H1 (cell line): Measurements from ENCODE around the gene MIEN1. TPM values are rescaled to one million over a fixed set of nuclear protein-coding genes. Genes with fewer than 3 reads are reported as not detected.
A peak's percentile ranks its signal among the peaks of the same experiment; 100 is the strongest.

ENCODE experiments used
- CTCF ChIA-PET: fragments of 300-600 bp; sonication (Branson Sonifier 250); formaldehyde crosslinking; loops from one replicate; lab custom pipeline; 2021; ENCODE audit not compliant: partially characterized antibody; lab: Charles Lee
- POLR2A ChIA-PET: fragments of 300-600 bp; sonication (Branson Sonifier 250); formaldehyde crosslinking; loops from one replicate; lab custom pipeline; 2021; ENCODE audit warnings: inconsistent platforms; ENCODE audit not compliant: partially characterized antibody; lab: Charles Lee
- DNase-seq, 2 experiments: peaks; one replicate each; pipeline versions ENCODE4 v3.0.0 to v3.0.0-alpha.2; 2010 to 2022; ENCODE audit warnings: low spot score in 2 of 2, low read depth in 1 of 2, mixed read lengths in 1 of 2
- FAIRE-seq: peaks from 2 replicates; lab custom pipeline; 2011; peaks lifted over from hg19 to GRCh38; lab: Jason Lieb, UNC
- H2AFZ ChIP-seq: 2 replicates; pipeline ENCODE4 v1.8.1; 2012; ENCODE audit warnings: low read length, inconsistent platforms
- H2AK5ac ChIP-seq: 2 replicates; pipeline ENCODE4 v1.6.1; 2013; ENCODE audit warnings: low read depth, low read length
- H2BK120ac ChIP-seq: replicated peaks from 2 replicates; pipeline ENCODE3; 2013; ENCODE audit warnings: low read depth, low read length, inconsistent platforms
- H2BK12ac ChIP-seq: 2 replicates; pipeline ENCODE4 v1.6.1; 2013; ENCODE audit warnings: low read depth, low read length
- H2BK15ac ChIP-seq: 2 replicates; pipeline ENCODE4 v1.6.1; 2013; ENCODE audit warnings: low read length
- H2BK20ac ChIP-seq: 2 replicates; pipeline ENCODE4 v1.6.1; 2013; ENCODE audit warnings: low read length
- H2BK5ac ChIP-seq: 2 replicates; pipeline ENCODE4 v1.6.1; 2013; ENCODE audit warnings: low read depth, low read length
- H3K14ac ChIP-seq: 2 replicates; pipeline ENCODE4 v1.6.1; 2013; ENCODE audit warnings: inconsistent platforms; ENCODE audit not compliant: insufficient read length
- H3K18ac ChIP-seq: 2 replicates; pipeline ENCODE4 v1.6.1; 2013; ENCODE audit warnings: low read length; ENCODE audit errors: extremely low read depth
- H3K23ac ChIP-seq: 2 replicates; pipeline ENCODE4 v1.6.1; 2013; ENCODE audit warnings: inconsistent platforms; ENCODE audit not compliant: insufficient read length
- H3K23me2 ChIP-seq: 2 replicates; pipeline ENCODE4 v1.6.1; 2013; ENCODE audit warnings: low read depth, low read length
- H3K27ac ChIP-seq: 2 replicates; pipeline ENCODE4 v1.6.1; 2011; ENCODE audit warnings: low read depth, low read length, inconsistent platforms
- H3K27me3 ChIP-seq, 4 experiments: replicated peaks in 1 of 4; 1 replicate in 1 of 4; 2 replicates in 3 of 4; pipeline versions ENCODE4 v1.6.1 to v1.8.1; 2011 to 2013; ENCODE audit warnings: low read length in 3 of 4, mild to moderate bottlenecking in 3 of 4, inconsistent platforms in 2 of 4, mixed read lengths in 2 of 4, moderate library complexity in 1 of 4; ENCODE audit not compliant: control insufficient read depth in 3 of 4, insufficient read depth in 3 of 4; ENCODE audit errors: extremely low read depth in 1 of 4
- H3K36me3 ChIP-seq, 4 experiments: 2 replicates each; pipeline versions ENCODE4 v1.6.1 to v1.8.1; 2011 to 2013; ENCODE audit warnings: mild to moderate bottlenecking in 4 of 4, low read length in 3 of 4, moderate library complexity in 2 of 4, control low read depth in 1 of 4, inconsistent platforms in 1 of 4; ENCODE audit not compliant: insufficient read depth in 4 of 4, control insufficient read depth in 2 of 4
- H3K4ac ChIP-seq: replicated peaks from 2 replicates; pipeline ENCODE3; 2013; ENCODE audit warnings: low read length, low read depth, mixed read lengths, inconsistent platforms; ENCODE audit not compliant: insufficient read length
- H3K4me1 ChIP-seq, 4 experiments: replicated peaks in 1 of 4; 1 replicate in 1 of 4; 2 replicates in 3 of 4; pipeline versions ENCODE4 v1.6.1 to v1.8.1; 2011 to 2013; ENCODE audit warnings: low read length in 3 of 4, inconsistent platforms in 2 of 4, mixed read lengths in 1 of 4; ENCODE audit not compliant: insufficient read depth in 4 of 4, control insufficient read depth in 3 of 4
- H3K4me2 ChIP-seq, 2 experiments: 2 replicates each; pipeline versions ENCODE4 v1.6.1 to v1.8.1; 2011 to 2013; ENCODE audit warnings: low read depth in 2 of 2, low read length in 2 of 2, control low read depth in 1 of 2, inconsistent platforms in 1 of 2, mild to moderate bottlenecking in 1 of 2; ENCODE audit not compliant: insufficient read depth in 1 of 2
- H3K4me3 ChIP-seq, 4 experiments: fragments of 200-600, 300-600 bp in 1 of 4; sonication (generic), shearing (Covaris generic), sonication (Bioruptor Twin) in 1 of 4; 2 replicates each; pipeline versions ENCODE4 v1.5.1 to v1.8.1; 2011 to 2016; ENCODE audit warnings: low read length in 4 of 4, low read depth in 3 of 4, control low read depth in 2 of 4, inconsistent platforms in 2 of 4, mild to moderate bottlenecking in 2 of 4, mixed read lengths in 1 of 4, moderate library complexity in 1 of 4; ENCODE audit not compliant: insufficient read depth in 2 of 4; ENCODE audit errors: extremely low read depth in 1 of 4
- H3K56ac ChIP-seq: replicated peaks from 2 replicates; pipeline ENCODE3; 2013; ENCODE audit warnings: low read depth, mild to moderate bottlenecking, mixed read lengths, low read length, inconsistent platforms; ENCODE audit not compliant: insufficient read length
- H3K79me1 ChIP-seq: 2 replicates; pipeline ENCODE4 v1.6.1; 2013; ENCODE audit warnings: low read depth, low read length, control low read depth
- H3K79me2 ChIP-seq, 2 experiments: 2 replicates each; pipeline versions ENCODE4 v1.6.1 to v1.8.1; 2012 to 2013; ENCODE audit warnings: low read length in 2 of 2, mild to moderate bottlenecking in 2 of 2, inconsistent platforms in 1 of 2; ENCODE audit not compliant: insufficient read depth in 2 of 2, control insufficient read depth in 1 of 2
- H3K9ac ChIP-seq, 4 experiments: replicated peaks in 1 of 4; 1 replicate in 1 of 4; 2 replicates in 3 of 4; pipeline versions ENCODE4 v1.6.1 to v1.8.1; 2011 to 2013; ENCODE audit warnings: low read depth in 3 of 4, low read length in 3 of 4, control low read depth in 2 of 4, mild to moderate bottlenecking in 2 of 4, moderate library complexity in 2 of 4, inconsistent platforms in 1 of 4; ENCODE audit errors: extremely low read depth in 1 of 4
- H3K9me3 ChIP-seq, 2 experiments: 2 replicates each; pipeline versions ENCODE4 v1.6.1 to v1.8.1; 2012 to 2013; ENCODE audit warnings: mild to moderate bottlenecking in 2 of 2, moderate library complexity in 2 of 2, control low read depth in 1 of 2, inconsistent platforms in 1 of 2, low read depth in 1 of 2, low read length in 1 of 2, mixed read lengths in 1 of 2; ENCODE audit not compliant: insufficient read depth in 2 of 2
- H4K20me1 ChIP-seq, 2 experiments: replicated peaks in 1 of 2; 2 replicates each; pipeline versions ENCODE3 to v1.8.1; 2011 to 2013; ENCODE audit warnings: inconsistent platforms in 2 of 2, low read length in 2 of 2, mild to moderate bottlenecking in 1 of 2; ENCODE audit not compliant: insufficient read depth in 2 of 2, control insufficient read depth in 1 of 2
- H4K5ac ChIP-seq: 2 replicates; pipeline ENCODE4 v1.6.1; 2013; ENCODE audit warnings: low read length, low read depth, mixed read lengths, inconsistent platforms; ENCODE audit not compliant: insufficient read length
- H4K8ac ChIP-seq: 2 replicates; pipeline ENCODE4 v1.8.0; 2013; ENCODE audit warnings: mild to moderate bottlenecking, moderate library complexity, low read length, inconsistent platforms; ENCODE audit not compliant: insufficient read depth; ENCODE audit errors: extremely low read depth
- H4K91ac ChIP-seq: replicated peaks from 2 replicates; pipeline ENCODE3; 2013; ENCODE audit warnings: low read length, mixed read lengths, inconsistent platforms; ENCODE audit not compliant: insufficient read length
- E2F6 ChIP-seq: IDR thresholded peaks from 2 replicates; pipeline ENCODE4 v1.6.1; 2012; ENCODE audit warnings: inconsistent platforms
- FOSL1 ChIP-seq: IDR thresholded peaks from 2 replicates; pipeline ENCODE4 v1.6.1; 2011; ENCODE audit warnings: mild to moderate bottlenecking, low read depth, low read length, moderate library complexity; ENCODE audit not compliant: insufficient read depth
- JUND ChIP-seq: IDR thresholded peaks from 2 replicates; pipeline ENCODE4 v1.6.1; 2011; ENCODE audit warnings: mild to moderate bottlenecking, improper control_type of control experiment, low read length
- KDM4A ChIP-seq: IDR thresholded peaks from one replicate; pipeline ENCODE4 v1.7.1; 2012; ENCODE audit warnings: low read depth, mild to moderate bottlenecking, moderate library complexity, low read length, inconsistent platforms; ENCODE audit not compliant: severe bottlenecking
- POLR2A ChIP-seq, 2 experiments: IDR thresholded peaks; 1 replicate in 1 of 2; 2 replicates in 1 of 2; pipeline ENCODE4 v1.6.1; 2011; ENCODE audit warnings: low read depth in 2 of 2, low read length in 2 of 2, mild to moderate bottlenecking in 2 of 2; ENCODE audit errors: control extremely low read depth in 1 of 2
- RAD21 ChIP-seq, 2 experiments: IDR thresholded peaks in 1 of 2; conservative IDR thresholded peaks in 1 of 2; 2 replicates each; pipeline ENCODE4 v1.6.1; 2011; ENCODE audit warnings: low read depth in 2 of 2, low read length in 2 of 2, improper control_type of control experiment in 1 of 2, inconsistent platforms in 1 of 2, mild to moderate bottlenecking in 1 of 2, moderate library complexity in 1 of 2
- TAF1 ChIP-seq: IDR thresholded peaks from 2 replicates; pipeline ENCODE4 v1.6.1; 2011; ENCODE audit warnings: mild to moderate bottlenecking, low read depth, low read length
- TAF7 ChIP-seq: optimal IDR thresholded peaks from 2 replicates; pipeline ENCODE3; 2011; ENCODE audit warnings: low read depth, mild to moderate bottlenecking, inconsistent platforms, low read length, moderate library complexity, borderline replicate concordance
- TCF12 ChIP-seq: IDR thresholded peaks from 2 replicates; pipeline ENCODE4 v1.6.1; 2011; ENCODE audit warnings: low read depth, mild to moderate bottlenecking, low read length
- WGBS, 2 experiments: shearing (Covaris generic) in 1 of 2; methylation state at CpG; one replicate each; pipeline versions ENCODE4 v1.1.6 to v1.1.7; 2013 to 2015; ENCODE audit warnings: low lambda C conversion rate in 2 of 2, mixed read lengths in 2 of 2, inconsistent platforms in 1 of 2, low coverage in 1 of 2, missing lambda C conversion rate in 1 of 2; ENCODE audit not compliant: insufficient replicate concordance in 2 of 2, insufficient coverage in 1 of 2, insufficient read length in 1 of 2; ENCODE audit errors: extremely low coverage in 1 of 2, missing lambda C conversion rate in 1 of 2; 5-methylcytosine and 5-hydroxymethylcytosine counted together
- polyA plus RNA-seq, 7 experiments: library from polyadenylated mRNA; depleted of rRNA in 3 of 7; stranded (reverse) in 5 of 7; unstranded in 2 of 7; fragments of >200 nt in 5 of 7; fragments of 200-250 nt in 2 of 7; gene quantifications; 1 replicate in 5 of 7; 2 replicates in 1 of 7; 4 replicates in 1 of 7; pipeline versions ENCODE4 v1.2.1 to v1.2.3, GENCODE V29; 2011 to 2013; ENCODE audit warnings: missing spikeins in 2 of 7, mixed read lengths in 2 of 7
- total RNA-seq: library from RNA; stranded (reverse); fragmentation: NEBNext Ultra II Directional; extraction: Animal tissue kit (Norgen Biotek cat#: 25700); gene quantifications from 2 replicates; pipeline ENCODE4 v1.2.1, GENCODE V29; 2021

MIEN1 gene
- total and polyA plus RNA-seq, 2 of the 8 experiments (the other 6 are each of a cell fraction or from before 2014, with no cell fraction given): 29.6 to 54.9 TPM

DNA sequence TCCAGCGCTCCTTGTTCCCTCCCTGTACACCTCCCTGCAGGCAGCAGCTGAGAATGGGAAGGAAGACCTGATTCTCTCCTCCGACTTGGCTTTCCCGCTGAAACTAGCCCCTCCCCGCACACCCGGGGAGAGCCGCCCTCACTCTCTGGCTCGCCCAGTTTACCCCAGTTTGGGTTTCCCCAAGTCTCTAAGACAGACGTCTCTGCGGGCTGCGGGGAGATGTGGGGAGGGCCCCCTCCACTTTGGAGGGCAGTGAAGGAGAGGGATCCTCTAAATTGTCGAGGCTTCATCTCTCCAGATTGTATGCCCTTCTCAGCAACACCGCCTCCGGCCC, 8.2 kb upstream of the MIEN1 start:
- no peak overlapping the region for H2BK120ac ChIP-seq
- WGBS, 2 experiments: 0% methylated on average over 12 of the region's 13 CpGs; no CpG with 5 or more reads in 1 of the 2 experiments
- H3K4me3 ChIP-seq: peak overlapping the region; percentile 54 to 86 (median 82)
- H2BK12ac ChIP-seq: no peak overlapping the region
- H2AK5ac ChIP-seq: no peak overlapping the region
- no peaks in the 10 kb centered on the region for H4K20me1 ChIP-seq
- H3K18ac ChIP-seq: peak overlapping the region; percentile 62
- H3K27me3 ChIP-seq: no peaks in the 10 kb centered on the region
- no peak for FAIRE-seq
- H2BK15ac ChIP-seq: peak overlapping the region; percentile 46; the same call in 1 of the 2 replicates
- peaks cover 23% of the 10 kb centered on the region for H3K23me2 ChIP-seq
- H3K27ac ChIP-seq: peak overlapping the region; percentile 61; the same call in 1 of the 2 replicates
- POLR2A ChIA-PET: interaction anchor here (0.7 to 2.3 kb wide), 7 partner anchors 9 to 68 kb away, joined by 3 to 43 read pairs (median 5); partner anchors contain the start of gene MIEN1
- H3K9ac ChIP-seq: peak overlapping the region; percentile 64 to 83 (median 80)
- no peak overlapping the region for H2AFZ ChIP-seq
- no peak overlapping the region for H2BK20ac ChIP-seq
- H3K9me3 ChIP-seq: no peaks in the 10 kb centered on the region
- H3K4me1 ChIP-seq: peaks cover 5 to 31% (median 23%) of the 10 kb centered on the region in 4 experiments
- no peak overlapping the region for H3K23ac ChIP-seq
- H3K56ac ChIP-seq: peak overlapping the region; percentile 4
- peaks cover 4 to 12% (median 6%) of the 10 kb centered on the region in 4 experiments; a peak in 5 of 8 replicates for H3K36me3 ChIP-seq
- H2BK5ac ChIP-seq: peak overlapping the region; percentile 66; the same call in 1 of the 2 replicates
- CTCF ChIA-PET: interaction anchor here (2.3 kb wide), 1 partner anchor 8 kb away, joined by 23 read pairs; the partner anchor contains the start of gene MIEN1
- peak in 1 of 2 experiments; percentile 78 for DNase-seq
- peak overlapping the region; percentile 5 for H4K5ac ChIP-seq
- no peak overlapping the region for H3K14ac ChIP-seq
- H3K4me2 ChIP-seq: peak overlapping the region; percentile 83 to 96
- TF ChIP-seq FOSL1 (no peak), TAF7 (peak; percentile 48), TCF12 (no peak), KDM4A (no peak), TAF1 (peak; percentile 63), E2F6 (0 out of 2 replicates have a peak, but pooled peaks have one; percentile 41), RAD21 (IDR thresholded peaks at IDR 0.05 in 1 of 2, conservative IDR thresholded peaks at IDR 0.05 in 1 of 2; ENCODE audit: low read depth in 2 of 2, low read length in 2 of 2) (no peak), JUND (no peak), POLR2A (IDR thresholded peaks at IDR 0.05; ENCODE audit: control extremely low read depth in 1 of 2, low read depth in 2 of 2, low read length in 2 of 2) (0 out of 3 replicates have a peak, but pooled peaks of 1 of the 2 experiments have one; percentile 4)
- no peak overlapping the region for H3K4ac ChIP-seq
- peaks cover 9% of the 10 kb centered on the region for H3K79me1 ChIP-seq
- peak overlapping the region; percentile 20; the same call in 1 of the 2 replicates for H4K8ac ChIP-seq
- no peak overlapping the region for H4K91ac ChIP-seq
- H3K79me2 ChIP-seq: peaks cover 0 to 16% of the 10 kb centered on the region in 2 experiments; a peak in 2 of 4 replicates
